ENCODE measurements around the gene LCTL. TPM values are rescaled to one million over a fixed set of nuclear protein-coding genes. Genes with fewer than 3 reads are reported as not detected.

The LCTL gene
- total and polyA plus RNA-seq, 2 of the 8 experiments (the other 6 are each of a cell fraction or from before 2014, with no cell fraction given), result 5.5 to 6.2 TPM

DNA sequence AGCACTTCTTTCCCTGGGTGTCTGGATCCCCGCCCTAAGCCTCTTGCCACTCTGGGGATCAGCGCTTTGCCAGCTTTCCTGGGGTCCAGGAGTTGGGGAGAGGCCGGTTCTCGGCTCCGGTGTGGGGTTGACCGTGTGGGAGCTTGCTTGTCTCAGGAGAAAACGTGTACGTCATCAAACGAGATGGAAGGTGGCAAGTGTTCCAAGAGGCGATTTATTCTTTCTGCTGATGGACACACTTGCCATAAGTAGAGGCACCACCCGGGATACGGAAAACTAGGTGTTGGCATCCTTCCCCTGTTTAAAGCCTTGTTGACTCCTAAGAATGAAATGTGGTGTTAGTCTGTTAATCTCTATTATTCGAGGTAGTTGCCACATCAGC, 60.4 kb downstream of the LCTL start (continued):
- TF ChIP-seq TCF12 (IDR thresholded peaks at IDR 0.05; ENCODE audit: low read depth, low read length) (no peak), CREB1 (IDR thresholded peaks at IDR 0.05) (no peak), PHF8 (conservative IDR thresholded peaks at IDR 0.05; ENCODE audit: low read depth, low read length) (peak; percentile 71; the same call in 1 of the 2 replicates), CBX8 (IDR thresholded peaks at IDR 0.05; ENCODE audit: borderline replicate concordance, low read depth, low read length) (no peak), SAP30 (IDR thresholded peaks at IDR 0.05; ENCODE audit: insufficient read depth, insufficient replicate concordance, low read length) (peak; percentile 22)

All from H1 (cell line).